Measurements from ENCODE around the gene RUNX1. TPM values are rescaled to one million over a fixed set of nuclear protein-coding genes. Genes with fewer than 3 reads are reported as not detected.
"Not testable (repeated sequence)": the region's sequence is repeated elsewhere in the genome, so short reads cannot be mapped to it uniquely, and the experiment has no call there.

The RUNX1 gene
- total RNA-seq, 2 donors from 2014 or later: 3.8 to 7.6 TPM

- H3K4me3 ChIP-seq: no peak overlapping the region
- H3K36me3 ChIP-seq: no peaks in the 10 kb centered on the region
- no peaks in the 10 kb centered on the region for H3K9me3 ChIP-seq
- H3K27me3 ChIP-seq: no peaks in the 10 kb centered on the region
- H3K4me1 ChIP-seq: no peaks in the 10 kb centered on the region
- no peak overlapping the region for H3K27ac ChIP-seq
- no peak for TF ChIP-seq CTCF (IDR thresholded peaks at IDR 0.05)
- DNase-seq (ENCODE audit: low spot score): no peak
Observed at GRCh38 chr21:34969423-34970166, 79.5 kb downstream of the RUNX1 start.

GRCh38 chr21:34968414-34969333 is 80.4 kb downstream of the RUNX1 start:
- Histone ChIP-seq H3K27ac (no peak overlapping the region), H3K27me3 (no peaks in the 10 kb centered on the region), H3K9me3 (no peaks in the 10 kb centered on the region), H3K4me3 (no peak overlapping the region), H3K4me1 (no peaks in the 10 kb centered on the region), H3K36me3 (no peaks in the 10 kb centered on the region)
- TF ChIP-seq CTCF (IDR thresholded peaks at IDR 0.05): no peak
- DNase-seq (ENCODE audit: low spot score): no peak

GRCh38 chr21:34967509-34968289 is 81.4 kb downstream of the RUNX1 start:
- H3K27ac ChIP-seq: no peak overlapping the region
- no peaks in the 10 kb centered on the region for H3K36me3 ChIP-seq
- H3K27me3 ChIP-seq: no peaks in the 10 kb centered on the region
- no peak overlapping the region for H3K4me3 ChIP-seq
- DNase-seq (ENCODE audit: low spot score): no peak
- no peaks in the 10 kb centered on the region for H3K9me3 ChIP-seq
- no peaks in the 10 kb centered on the region for H3K4me1 ChIP-seq
- TF ChIP-seq CTCF (IDR thresholded peaks at IDR 0.05): no peak

GRCh38 chr21:34966881-34967280 is 82.2 kb downstream of the RUNX1 start:
- H3K4me1 ChIP-seq; H3K27me3 ChIP-seq; DNase-seq (ENCODE audit: low spot score); H3K9me3 ChIP-seq; H3K36me3 ChIP-seq; H3K27ac ChIP-seq; H3K4me3 ChIP-seq: not testable (repeated sequence)

- no peaks in the 10 kb centered on the region for H3K27me3 ChIP-seq
- H3K36me3 ChIP-seq: no peaks in the 10 kb centered on the region
- no peak for TF ChIP-seq CTCF (IDR thresholded peaks at IDR 0.05)
- H3K27ac ChIP-seq: no peak overlapping the region
- no peaks in the 10 kb centered on the region for H3K9me3 ChIP-seq
- DNase-seq (ENCODE audit: low spot score): no peak
- no peak overlapping the region for H3K4me3 ChIP-seq
- H3K4me1 ChIP-seq: no peaks in the 10 kb centered on the region
Observed at GRCh38 chr21:34965200-34966174, 83.6 kb downstream of the RUNX1 start.

Measured in right atrium auricular region (tissue), 2 donors.